NB4 (cell line): ENCODE measurements around the gene DSE.

Source experiments
- DNase-seq: peaks from one replicate; pipeline ENCODE4 v3.0.0; 2010; ENCODE audit warnings: low read depth
- H3K4me3 ChIP-seq: one replicate; pipeline ENCODE4 v1.5.1; 2011; ENCODE audit warnings: mild to moderate bottlenecking, low read depth, low read length, moderate library complexity
- CTCF ChIP-seq: IDR thresholded peaks from one replicate; pipeline ENCODE4 v1.5.1; 2012; ENCODE audit warnings: low read depth, low read length
- MAX ChIP-seq: IDR thresholded peaks from 2 replicates; pipeline ENCODE4 v1.6.1; 2011; ENCODE audit warnings: low read depth, low read length
- MYC ChIP-seq: IDR thresholded peaks from 2 replicates; pipeline ENCODE4 v1.6.1; 2011; ENCODE audit warnings: low read depth, low read length
- POLR2A ChIP-seq: IDR thresholded peaks from 2 replicates; pipeline ENCODE4 v1.6.1; 2011; ENCODE audit warnings: mild to moderate bottlenecking; ENCODE audit not compliant: insufficient read length; ENCODE audit errors: extremely low read depth

Gene DSE

GRCh38 chr6:116424001-116424400, 53.3 kb downstream of the DSE start:
- DNase-seq: no peak
- TF ChIP-seq POLR2A (no peak), MYC (no peak), MAX (no peak), CTCF (no peak)
- H3K4me3 ChIP-seq: no peak overlapping the region

GRCh38 chr6:116426551-116426950, 55.8 kb downstream of the DSE start:
- no peak for DNase-seq
- no peak overlapping the region for H3K4me3 ChIP-seq
- TF ChIP-seq POLR2A: no peak
- TF ChIP-seq MAX: no peak
- TF ChIP-seq MYC: no peak
- no peak for TF ChIP-seq CTCF

- DNase-seq: no peak
- no peak for TF ChIP-seq MYC
- TF ChIP-seq CTCF: no peak
- no peak for TF ChIP-seq POLR2A
- no peak for TF ChIP-seq MAX
- H3K4me3 ChIP-seq: no peak overlapping the region
These were observed 58.4 kb downstream of the DSE start for GRCh38 chr6:116429111-116429510.

GRCh38 chr6:116430860-116431259, 60.1 kb downstream of the DSE start:
- DNase-seq: no peak
- no peak overlapping the region for H3K4me3 ChIP-seq
- no peak for TF ChIP-seq CTCF
- TF ChIP-seq MYC: no peak
- TF ChIP-seq POLR2A: no peak
- no peak for TF ChIP-seq MAX

GRCh38 chr6:116431964-116432595, 61.3 kb downstream of the DSE start:
- no peak overlapping the region for H3K4me3 ChIP-seq
- no peak for TF ChIP-seq MAX
- TF ChIP-seq CTCF: no peak
- no peak for TF ChIP-seq MYC
- TF ChIP-seq POLR2A: no peak
- DNase-seq: no peak
